HCT116 (cell line): ENCODE measurements around the gene TTLL7.

ENCODE experiments used
- ATF3 ChIP-seq: IDR thresholded peaks from 2 replicates; pipeline ENCODE4 v1.6.1; 2012
- CEBPB ChIP-seq: IDR thresholded peaks from 2 replicates; pipeline ENCODE4 v1.6.1; 2012; ENCODE audit warnings: low read depth
- CTCF ChIP-seq, 3 experiments: fragments of 200-600 bp in 1 of 3; sonication (generic) in 1 of 3; IDR thresholded peaks in 2 of 3; conservative IDR thresholded peaks in 1 of 3; 2 replicates each; pipeline ENCODE4 v1.5.1; 2012 to 2017; ENCODE audit warnings: low read depth in 2 of 3, low read length in 2 of 3, antibody characterized with exemption in 1 of 3, borderline replicate concordance in 1 of 3, control low read depth in 1 of 3, mild to moderate bottlenecking in 1 of 3, mixed read lengths in 1 of 3, mixed run types in 1 of 3, moderate library complexity in 1 of 3; ENCODE audit not compliant: insufficient read depth in 1 of 3
- ELF1 ChIP-seq: IDR thresholded peaks from 2 replicates; pipeline ENCODE4 v1.6.1; 2012; ENCODE audit warnings: low read depth, borderline replicate concordance
- EZH2 ChIP-seq: fragments of 200-600 bp; sonication (generic); IDR thresholded peaks from 2 replicates; pipeline ENCODE4 v1.6.1; 2017; ENCODE audit warnings: antibody characterized with exemption, mixed run types
- EZH2phosphoT487 ChIP-seq: fragments of 200-600 bp; IDR thresholded peaks from 2 replicates; pipeline ENCODE4 v1.6.1; 2018; ENCODE audit warnings: antibody characterized with exemption, borderline replicate concordance
- FOSL1 ChIP-seq: IDR thresholded peaks from 2 replicates; pipeline ENCODE4 v1.6.1; 2012; ENCODE audit warnings: low read depth
- MAX ChIP-seq: IDR thresholded peaks from 2 replicates; pipeline ENCODE4 v1.6.1; 2012
- POLR2A ChIP-seq: IDR thresholded peaks from 2 replicates; pipeline ENCODE4 v1.7.0; 2011; ENCODE audit warnings: borderline replicate concordance; ENCODE audit not compliant: insufficient read depth, insufficient read length; ENCODE audit errors: extremely low read depth
- POLR2AphosphoS5 ChIP-seq: IDR thresholded peaks from 2 replicates; pipeline ENCODE4 v1.6.1; 2011; ENCODE audit warnings: mild to moderate bottlenecking, low read depth, low read length, moderate library complexity
- RAD21 ChIP-seq: IDR thresholded peaks from 2 replicates; pipeline ENCODE4 v1.6.1; 2012; ENCODE audit warnings: low read depth, mild to moderate bottlenecking
- REST ChIP-seq: IDR thresholded peaks from 2 replicates; pipeline ENCODE4 v1.6.1; 2012; ENCODE audit warnings: low read depth
- ZNF274 ChIP-seq: fragments of 200-500 bp; sonication (Bioruptor generic); IDR thresholded peaks from 2 replicates; pipeline ENCODE4 v1.6.1; 2014; ENCODE audit warnings: mild to moderate bottlenecking, low read depth, low read length, inconsistent platforms

GRCh38 chr1:83860490-83861221 is 138.3 kb downstream of the TTLL7 start:
- TF ChIP-seq CTCF (IDR thresholded peaks at IDR 0.05 in 2 of 3, conservative IDR thresholded peaks at IDR 0.05 in 1 of 3; ENCODE audit: borderline replicate concordance in 1 of 3, insufficient read depth in 1 of 3, low read depth in 2 of 3, low read length in 2 of 3) (peak in 2 of 3 experiments; percentile 65 to 75; a peak in 4 of 6 replicates), CEBPB (no peak), EZH2phosphoT487 (no peak), REST (no peak), ZNF274 (no peak), ELF1 (no peak), POLR2A (no peak), MAX (no peak), ATF3 (no peak), EZH2 (no peak), FOSL1 (no peak), POLR2AphosphoS5 (no peak), RAD21 (peak; percentile 53; the same call in 1 of the 2 replicates)
